Heart left ventricle (tissue), 13 donors: ENCODE measurements around the gene CETN2.

Experiments used
- POLR2A ChIP-seq, 2 donors: fragments of 450-650 bp; IDR thresholded peaks; one replicate each; pipeline ENCODE4 v1.6.1; 2017; ENCODE audit warnings: antibody characterized with exemption in 2 of 2, mild to moderate bottlenecking in 2 of 2, moderate library complexity in 2 of 2
- TF ChIP-seq, protein P1 (sequence below), 12 donors: fragments of 200-600 bp; sonication (generic) in 4 of 12; IDR thresholded peaks; one replicate each; pipeline versions ENCODE4 v1.5.0 to v1.8.0; 2018 to 2022; ENCODE audit warnings: antibody characterized with exemption in 12 of 12, mild to moderate bottlenecking in 5 of 12
- donor health status: ischemic (EF 13 %, LVEDD 7.1; RV severe dilation, severe dysfunction).
- donor health status: DM: no; HTN: yes; CAD: no.
- donor health status: DM: no; HTN: no; CAD: no.
- donor health status: ischemic (EF 25% LVEDD 6.9; RV normal size, moderate dysfunction).
- donor health status: ischemic (EF 25% LVEDD 5.7; RV mildly dilated, moderate dysfunction).
- donor health status: ischemic (EF 35%, LVEDD 5.7; RV mildly dilated, moderate dysfunction).
- donor health status: nonischemic (EF 11% LVEDD 7.7; RV severe dilation, severe dysfunction).
- donor health status: DM: yes; HTN: yes; CAD: no.
- donor health status: PGD.
- donor health status: ischemic (EF 29% LVEDD 5.4; RV normal size, mild dysfunction).
- donor health status: nonischemic (EF 23%, LVEDD 6.1; RV moderate dilation, normal function).

- no peak for TF ChIP-seq POLR2A (IDR thresholded peaks at IDR 0.05)
- TF ChIP-seq, protein P1, sequence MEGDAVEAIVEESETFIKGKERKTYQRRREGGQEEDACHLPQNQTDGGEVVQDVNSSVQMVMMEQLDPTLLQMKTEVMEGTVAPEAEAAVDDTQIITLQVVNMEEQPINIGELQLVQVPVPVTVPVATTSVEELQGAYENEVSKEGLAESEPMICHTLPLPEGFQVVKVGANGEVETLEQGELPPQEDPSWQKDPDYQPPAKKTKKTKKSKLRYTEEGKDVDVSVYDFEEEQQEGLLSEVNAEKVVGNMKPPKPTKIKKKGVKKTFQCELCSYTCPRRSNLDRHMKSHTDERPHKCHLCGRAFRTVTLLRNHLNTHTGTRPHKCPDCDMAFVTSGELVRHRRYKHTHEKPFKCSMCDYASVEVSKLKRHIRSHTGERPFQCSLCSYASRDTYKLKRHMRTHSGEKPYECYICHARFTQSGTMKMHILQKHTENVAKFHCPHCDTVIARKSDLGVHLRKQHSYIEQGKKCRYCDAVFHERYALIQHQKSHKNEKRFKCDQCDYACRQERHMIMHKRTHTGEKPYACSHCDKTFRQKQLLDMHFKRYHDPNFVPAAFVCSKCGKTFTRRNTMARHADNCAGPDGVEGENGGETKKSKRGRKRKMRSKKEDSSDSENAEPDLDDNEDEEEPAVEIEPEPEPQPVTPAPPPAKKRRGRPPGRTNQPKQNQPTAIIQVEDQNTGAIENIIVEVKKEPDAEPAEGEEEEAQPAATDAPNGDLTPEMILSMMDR (IDR thresholded peaks at IDR 0.05), result no peak
Observed at GRCh38 chrX:152845618-152846240, 15.2 kb upstream of the CETN2 start.
